ENCODE measurements around the gene LEO1.

LEO1 gene

GRCh38 chr15:51971375-51972133 lies at the start of gene LEO1:
TSS of gene LEO1 (minus strand) at chr15:51971778. CDS start at chr15:51971745, 33 bp downstream.
- DNase-seq: peak; percentile 88

GRCh38 chr15:52021128-52021671 lies 49.6 kb upstream of the LEO1 start:
- DNase-seq: no peak

GRCh38 chr15:52020221-52021085 lies 48.9 kb upstream of the LEO1 start:
- DNase-seq: no peak

- no peak for DNase-seq
These were observed 48.0 kb upstream of the LEO1 start for GRCh38 chr15:52019394-52020220.

- peak; percentile 59 for DNase-seq
These were observed 47.3 kb upstream of the LEO1 start, which contains the start of gene MAPK6 for GRCh38 chr15:52018693-52019393. TSS of gene MAPK6 (plus strand) at chr15:52019219. CDS start at chr15:52046461, 27,242 bp downstream.

GRCh38 chr15:52018244-52018643 lies 46.7 kb upstream of the LEO1 start:
- DNase-seq: no peak

GRCh38 chr15:52016316-52016715 lies 44.7 kb upstream of the LEO1 start:
- DNase-seq: no peak

GRCh38 chr15:52014616-52015015 lies 43.0 kb upstream of the LEO1 start:
- DNase-seq: no peak

- no peak for DNase-seq
These were observed 41.7 kb upstream of the LEO1 start for GRCh38 chr15:52013151-52013791.

GRCh38 chr15:52012210-52012609 lies 40.6 kb upstream of the LEO1 start:
- DNase-seq: no peak

GRCh38 chr15:52011711-52012144 lies 40.1 kb upstream of the LEO1 start:
- DNase-seq: peak; percentile 63

- DNase-seq: peak; percentile 46
These were observed 39.3 kb upstream of the LEO1 start for GRCh38 chr15:52010633-52011595.

- DNase-seq: peak; percentile 83
These were observed 37.3 kb upstream of the LEO1 start for GRCh38 chr15:52008698-52009434.

- no peak for DNase-seq
These were observed 36.8 kb upstream of the LEO1 start for GRCh38 chr15:52008359-52008697.

GRCh38 chr15:52006702-52007340 lies 35.2 kb upstream of the LEO1 start:
- no peak for DNase-seq

- no peak for DNase-seq
These were observed 34.4 kb upstream of the LEO1 start for GRCh38 chr15:52005748-52006701.

GRCh38 chr15:52004806-52005205 lies 33.2 kb upstream of the LEO1 start:
- no peak for DNase-seq

- DNase-seq: no peak
These were observed 32.1 kb upstream of the LEO1 start for GRCh38 chr15:52003710-52004109.

All from NCI-H2029 (cell line).